IMR-90 (cell line): Measurements from ENCODE around the gene PRSS2. TPM values are rescaled to one million over a fixed set of nuclear protein-coding genes. Genes with fewer than 3 reads are reported as not detected.
"Not testable (repeated sequence)": the region's sequence is repeated elsewhere in the genome, so short reads cannot be mapped to it uniquely, and the experiment has no call there.

Source experiments
- ATAC-seq: fragments of 200-7000 bp; cut with Tn5 transposase; 2 replicates; pipeline ENCODE4 v1.9.1; 2020; ENCODE audit warnings: low read depth, mild to moderate bottlenecking, moderate library complexity
- BruUV-seq: library from RNA; stranded (reverse); fragments of 400-500 nt; replicated peaks from 2 replicates; lab custom pipeline; 2021; lab: Mats Ljungman, UMichigan
- CTCF ChIA-PET: fragments of 300-600 bp; formaldehyde crosslinking; extraction: SDS; loops from one replicate; lab custom pipeline; 2021; ENCODE audit warnings: antibody characterized with exemption; lab: Yijun Ruan, JAX
- POLR2A ChIA-PET: fragments of 300-600 bp; sonication (Branson Sonifier 250); formaldehyde crosslinking; loops from one replicate; lab custom pipeline; 2022; ENCODE audit warnings: antibody characterized with exemption; ENCODE audit not compliant: unreplicated experiment; lab: Charles Lee
- DNase-seq: peaks from one replicate; pipeline ENCODE4 v3.0.0; 2013
- H2AFZ ChIP-seq: replicated peaks from 2 replicates; pipeline ENCODE3; 2013; ENCODE audit warnings: low read length, mild to moderate bottlenecking; ENCODE audit not compliant: poor library complexity
- H2AK5ac ChIP-seq: 2 replicates; pipeline ENCODE4 v1.6.1; 2013; ENCODE audit warnings: low read depth, low read length, inconsistent platforms
- H2AK9ac ChIP-seq: replicated peaks from 2 replicates; pipeline ENCODE3; 2013; ENCODE audit warnings: mild to moderate bottlenecking, low read depth, low read length, moderate library complexity; ENCODE audit not compliant: poor library complexity
- H2BK120ac ChIP-seq: 2 replicates; pipeline ENCODE4 v1.6.1; 2013; ENCODE audit warnings: low read depth, low read length, inconsistent platforms
- H2BK15ac ChIP-seq: 3 replicates; pipeline ENCODE4 v1.6.1; 2013; ENCODE audit warnings: low read depth, low read length, inconsistent platforms
- H2BK20ac ChIP-seq: 2 replicates; pipeline ENCODE4 v1.6.1; 2013; ENCODE audit warnings: low read depth, mild to moderate bottlenecking, inconsistent platforms, low read length, moderate library complexity
- H2BK5ac ChIP-seq: 2 replicates; pipeline ENCODE4 v1.6.1; 2013; ENCODE audit warnings: mild to moderate bottlenecking, low read depth, low read length, inconsistent platforms; ENCODE audit not compliant: poor library complexity, severe bottlenecking
- H3K14ac ChIP-seq: replicated peaks from 2 replicates; pipeline ENCODE4 v1.6.1; 2013; ENCODE audit warnings: low read depth, low read length, inconsistent platforms
- H3K18ac ChIP-seq: 2 replicates; pipeline ENCODE4 v1.6.1; 2013; ENCODE audit warnings: low read depth, low read length, control low read depth
- H3K23ac ChIP-seq: 2 replicates; pipeline ENCODE4 v1.6.1; 2013; ENCODE audit warnings: low read depth, low read length, inconsistent platforms
- H3K27ac ChIP-seq: 2 replicates; pipeline ENCODE4 v1.5.1; 2013; ENCODE audit warnings: mild to moderate bottlenecking, control low read depth, low read length; ENCODE audit not compliant: insufficient read depth
- H3K27me3 ChIP-seq: 2 replicates; pipeline ENCODE4 v1.6.1; 2013; ENCODE audit warnings: low read length; ENCODE audit not compliant: control insufficient read depth, insufficient read depth
- H3K36me3 ChIP-seq: 2 replicates; pipeline ENCODE4 v1.6.1; 2013; ENCODE audit warnings: low read length, mixed read lengths; ENCODE audit not compliant: control insufficient read depth, insufficient read depth
- H3K4ac ChIP-seq: 2 replicates; pipeline ENCODE4 v1.6.1; 2013; ENCODE audit warnings: low read depth, low read length, inconsistent platforms
- H3K4me1 ChIP-seq: 2 replicates; pipeline ENCODE4 v1.6.1; 2013; ENCODE audit warnings: low read length, mixed read lengths; ENCODE audit not compliant: control insufficient read depth, insufficient read depth
- H3K4me2 ChIP-seq: 2 replicates; pipeline ENCODE4 v1.6.1; 2013; ENCODE audit warnings: low read depth, mild to moderate bottlenecking, control low read depth, low read length, moderate library complexity
- H3K4me3 ChIP-seq: 2 replicates; pipeline ENCODE4 v1.5.1; 2013; ENCODE audit warnings: low read depth, mild to moderate bottlenecking, control low read depth, low read length, moderate library complexity; ENCODE audit not compliant: insufficient read depth
- H3K56ac ChIP-seq: 2 replicates; pipeline ENCODE4 v1.6.1; 2013; ENCODE audit warnings: low read length, inconsistent platforms; ENCODE audit not compliant: insufficient read depth; ENCODE audit errors: extremely low read depth
- H3K79me1 ChIP-seq, 2 experiments: 2 replicates each; pipeline ENCODE4 v1.6.1; 2013; ENCODE audit warnings: low read length in 2 of 2, inconsistent platforms in 1 of 2, low read depth in 1 of 2
- H3K9ac ChIP-seq: 2 replicates; pipeline ENCODE4 v1.6.1; 2013; ENCODE audit warnings: low read depth, low read length, control low read depth
- H3K9me1 ChIP-seq: 2 replicates; pipeline ENCODE4 v1.6.1; 2013; ENCODE audit warnings: low read length, inconsistent platforms; ENCODE audit not compliant: insufficient read depth
- H3K9me3 ChIP-seq: 2 replicates; pipeline ENCODE4 v1.6.1; 2013; ENCODE audit warnings: low read length; ENCODE audit not compliant: control insufficient read depth, insufficient read depth
- H4K20me1 ChIP-seq: 2 replicates; pipeline ENCODE4 v1.6.1; 2013; ENCODE audit warnings: low read length, inconsistent platforms; ENCODE audit not compliant: insufficient read depth
- H4K5ac ChIP-seq: 2 replicates; pipeline ENCODE4 v1.6.1; 2013; ENCODE audit warnings: mild to moderate bottlenecking, low read depth, low read length, control low read depth
- H4K8ac ChIP-seq, 2 experiments: 2 replicates each; pipeline ENCODE4 v1.6.1; 2013; ENCODE audit warnings: low read depth in 2 of 2, low read length in 2 of 2, control low read depth in 1 of 2, inconsistent platforms in 1 of 2
- H4K91ac ChIP-seq: 2 replicates; pipeline ENCODE4 v1.6.1; 2013; ENCODE audit warnings: low read depth, low read length, inconsistent platforms; ENCODE audit not compliant: insufficient read depth
- CHD1 ChIP-seq: IDR thresholded peaks from 2 replicates; pipeline ENCODE4 v1.6.1; 2012; ENCODE audit warnings: low read depth, low read length, improper control_type of control experiment
- FOS ChIP-seq: fragments of 150-350 bp; IDR thresholded peaks from 2 replicates; pipeline ENCODE4 v1.6.1; 2016; ENCODE audit warnings: low read depth, low read length
- MXI1 ChIP-seq: IDR thresholded peaks from 2 replicates; pipeline ENCODE4 v1.6.1; 2012; ENCODE audit warnings: low read depth, mild to moderate bottlenecking, low read length, moderate library complexity, borderline replicate concordance
- POLR2A ChIP-seq: IDR thresholded peaks from 2 replicates; pipeline ENCODE4 v1.6.1; 2012; ENCODE audit warnings: mild to moderate bottlenecking, low read depth, low read length
- RCOR1 ChIP-seq: IDR thresholded peaks from 2 replicates; pipeline ENCODE4 v1.6.1; 2012; ENCODE audit warnings: mild to moderate bottlenecking, low read length, improper control_type of control experiment; ENCODE audit not compliant: insufficient replicate concordance
- WGBS, 2 experiments: methylation state at CpG; one replicate each; pipeline versions ENCODE4 v1.1.5 to v1.1.7; 2013; ENCODE audit warnings: missing lambda C conversion rate in 2 of 2; ENCODE audit not compliant: insufficient read length in 1 of 2; ENCODE audit errors: extremely low coverage in 2 of 2; 5-methylcytosine and 5-hydroxymethylcytosine counted together
- dilution Hi-C: fragments of 300-500 bp; cut with HindIII; formaldehyde crosslinking; loops from one replicate; pipeline ENCODE4 v1.14.3; 2018; ENCODE audit warnings: low sequenced_read_pairs; ENCODE audit not compliant: unreplicated experiment
- in situ Hi-C: fragments of 300-500 bp; cut with MboI; formaldehyde crosslinking; loops from 3 replicates; pipeline ENCODE4 v1.14.3; 2019; ENCODE audit warnings: low sequenced_read_pairs, inconsistent platforms, mixed read lengths
- intact Hi-C: fragments of 100-400 bp; cut with micrococcal nuclease; formaldehyde crosslinking; loops from 2 replicates; pipeline ENCODE4 v1.10.0; 2022
- polyA plus RNA-seq, 3 experiments: library from polyadenylated mRNA; depleted of rRNA; stranded (reverse); fragments of >200 nt; gene quantifications; 2 replicates each; pipeline ENCODE4 v1.2.3, GENCODE V29; 2012; ENCODE audit warnings: low replicate concordance in 1 of 3
- total RNA-seq: library from RNA; depleted of rRNA; stranded (reverse); fragments of >200 nt; gene quantifications from 2 replicates; pipeline ENCODE4 v1.2.3, GENCODE V29; 2012
- TF ChIP-seq, protein P1 (sequence below): fragments of 150-350 bp; IDR thresholded peaks from 2 replicates; pipeline ENCODE4 v1.6.1; 2016; ENCODE audit warnings: low read depth, mild to moderate bottlenecking, low read length, moderate library complexity, borderline replicate concordance

Gene PRSS2
- total and polyA plus RNA-seq, 2 of the 4 experiments (the other 2 are of a cell fraction) = not detected

DNA sequence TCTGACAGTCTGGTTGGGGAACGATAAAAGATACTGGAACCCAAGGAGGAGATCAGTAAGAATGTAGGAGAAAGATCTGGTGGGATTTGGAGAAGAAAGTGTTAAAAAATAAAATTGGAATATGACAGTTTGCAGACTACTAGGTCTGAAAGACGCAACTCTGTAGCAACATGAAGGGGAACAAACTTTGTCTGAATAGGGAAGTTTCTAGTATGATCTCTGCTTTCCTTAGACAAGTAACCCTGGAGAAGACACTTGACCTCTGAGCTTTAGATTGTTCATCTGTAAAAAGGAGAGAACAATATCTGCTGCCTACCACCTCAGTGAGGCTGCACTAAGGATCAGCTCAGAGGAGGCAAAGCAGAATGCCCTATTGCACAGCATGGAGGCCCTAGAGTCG is 24.5 kb upstream of the PRSS2 start:
- Histone ChIP-seq H3K9me3 (no peaks in the 10 kb centered on the region), H3K18ac (no peak overlapping the region), H3K27ac (no peak overlapping the region), H3K4me2 (no peak overlapping the region), H3K36me3 (no peaks in the 10 kb centered on the region), H3K9ac (no peak overlapping the region), H3K4me1 (no peaks in the 10 kb centered on the region), H2BK5ac (no peak overlapping the region), H3K4me3 (no peak overlapping the region), H4K20me1 (no peaks in the 10 kb centered on the region), H2AK5ac (no peak overlapping the region), H4K5ac (no peak overlapping the region), H2AK9ac (no peak overlapping the region), H3K23ac (no peak overlapping the region), H4K91ac (no peak overlapping the region), H2BK15ac (no peak overlapping the region), H3K4ac (no peak overlapping the region), H3K9me1 (no peaks in the 10 kb centered on the region), H2BK20ac (no peak overlapping the region), H4K8ac (no peak overlapping the region), H2BK120ac (no peak overlapping the region), H3K14ac (no peak overlapping the region), H3K56ac (no peak overlapping the region), H3K27me3 (no peaks in the 10 kb centered on the region; the same call in 1 of the 2 replicates), H3K79me1 (no peaks in the 10 kb centered on the region), H2AFZ (no peak overlapping the region)
- no peak for DNase-seq
- intact Hi-C loops (no loop called here), in situ Hi-C loops (no loop called here), dilution Hi-C loops (no loop called here)
- ChIA-PET CTCF (no interaction called here), POLR2A (no interaction called here)
- BruUV-seq = no TSS peak
- 55% methylated on average over 2 of the region's 3 CpGs; no CpG with 5 or more reads in 1 of the 2 experiments for WGBS, 2 experiments
- ATAC-seq = no peak
- TF ChIP-seq FOS (no peak), MXI1 (no peak), RCOR1 (no peak), CHD1 (no peak), POLR2A (no peak)
- TF ChIP-seq, protein P1, sequence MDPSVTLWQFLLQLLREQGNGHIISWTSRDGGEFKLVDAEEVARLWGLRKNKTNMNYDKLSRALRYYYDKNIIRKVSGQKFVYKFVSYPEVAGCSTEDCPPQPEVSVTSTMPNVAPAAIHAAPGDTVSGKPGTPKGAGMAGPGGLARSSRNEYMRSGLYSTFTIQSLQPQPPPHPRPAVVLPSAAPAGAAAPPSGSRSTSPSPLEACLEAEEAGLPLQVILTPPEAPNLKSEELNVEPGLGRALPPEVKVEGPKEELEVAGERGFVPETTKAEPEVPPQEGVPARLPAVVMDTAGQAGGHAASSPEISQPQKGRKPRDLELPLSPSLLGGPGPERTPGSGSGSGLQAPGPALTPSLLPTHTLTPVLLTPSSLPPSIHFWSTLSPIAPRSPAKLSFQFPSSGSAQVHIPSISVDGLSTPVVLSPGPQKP = no peak

DNA sequence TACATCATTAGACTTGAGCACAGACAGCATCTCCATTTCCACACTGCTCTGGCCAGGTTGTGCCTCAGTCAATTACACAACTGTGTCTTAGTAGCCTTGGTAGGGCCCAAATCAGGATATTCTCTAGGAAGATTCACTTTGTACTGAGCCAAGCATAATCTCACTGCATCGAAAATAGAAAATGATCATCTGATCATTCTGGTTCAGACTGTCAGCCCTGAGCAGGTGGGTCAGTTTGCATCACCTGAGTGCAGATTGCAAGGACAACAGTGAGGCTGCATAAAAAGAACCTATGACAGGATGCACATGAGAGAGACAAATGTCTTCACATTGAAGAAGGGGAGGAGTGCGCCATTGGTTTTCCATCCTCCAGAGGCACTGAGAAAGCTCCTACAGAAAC is 22.4 kb upstream of the PRSS2 start:
- H3K9me1 ChIP-seq, H2BK120ac ChIP-seq, H4K91ac ChIP-seq, H3K4me3 ChIP-seq, intact Hi-C loops, H3K36me3 ChIP-seq, H4K5ac ChIP-seq, POLR2A ChIA-PET, H2AK5ac ChIP-seq, BruUV-seq, H3K27me3 ChIP-seq, DNase-seq, H3K4ac ChIP-seq, in situ Hi-C loops, H3K9ac ChIP-seq, H4K20me1 ChIP-seq, H2AK9ac ChIP-seq, dilution Hi-C loops, ATAC-seq, H3K14ac ChIP-seq, H3K27ac ChIP-seq, H3K9me3 ChIP-seq, H3K23ac ChIP-seq, H3K18ac ChIP-seq, H3K4me1 ChIP-seq, CTCF ChIA-PET, H2BK15ac ChIP-seq, H3K79me1 ChIP-seq, H2BK5ac ChIP-seq, H3K4me2 ChIP-seq, H2BK20ac ChIP-seq, H3K56ac ChIP-seq, H2AFZ ChIP-seq, H4K8ac ChIP-seq: not testable (repeated sequence)
- WGBS, 2 experiments = 20% methylated on average over 1 of the region's 2 CpGs; no CpG with 5 or more reads in 1 of the 2 experiments
